HG02981 (cell line): ENCODE measurements around the gene CNTNAP2.

Experiments
- ATAC-seq: cut with Tn5 transposase; IDR thresholded peaks from one replicate; pipeline ENCODE4 v1.9.1; 2021; ENCODE audit warnings: mild to moderate bottlenecking, moderate library complexity; ENCODE audit not compliant: unreplicated experiment

CNTNAP2 gene

DNA sequence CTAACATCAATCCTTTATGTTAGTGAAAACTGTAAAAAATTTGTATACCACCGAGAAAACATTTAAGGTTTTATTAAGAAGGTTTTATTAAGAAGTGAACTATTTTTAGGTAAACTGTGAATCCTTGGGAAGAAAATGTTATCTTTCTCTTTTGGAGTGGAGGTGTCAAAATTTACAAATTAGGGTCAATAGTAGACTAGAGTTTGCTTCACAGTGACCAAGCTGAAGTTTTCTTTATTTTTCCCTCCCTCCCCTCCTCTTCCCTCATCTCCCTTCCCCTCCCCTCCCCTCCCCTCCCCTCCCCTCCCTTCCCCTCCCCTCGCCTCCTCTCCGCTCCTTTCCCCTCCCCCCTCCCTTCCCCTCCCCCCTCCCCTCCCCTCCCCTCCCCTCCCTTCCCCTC is 168.8 kb downstream of the CNTNAP2 start:
- ATAC-seq, result no peak

DNA sequence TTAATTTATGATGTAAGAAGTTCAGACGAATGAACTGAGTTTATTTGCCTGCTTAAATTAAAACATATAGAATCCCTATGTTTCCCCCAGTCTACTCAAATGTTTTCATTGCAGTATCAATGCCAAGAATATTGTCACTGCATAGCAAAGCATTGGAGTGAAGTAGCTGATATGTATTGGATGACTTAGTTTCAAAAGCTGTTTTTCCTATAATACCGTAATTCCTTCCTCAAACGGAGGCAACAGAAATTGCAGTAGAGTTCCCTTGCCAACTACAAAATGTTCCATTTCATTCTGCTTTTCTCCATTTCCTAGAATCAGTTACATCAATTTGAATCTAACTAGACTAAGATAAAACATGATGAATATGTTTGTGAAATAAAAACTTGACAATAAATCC is 174.1 kb downstream of the CNTNAP2 start:
- no peak for ATAC-seq

DNA sequence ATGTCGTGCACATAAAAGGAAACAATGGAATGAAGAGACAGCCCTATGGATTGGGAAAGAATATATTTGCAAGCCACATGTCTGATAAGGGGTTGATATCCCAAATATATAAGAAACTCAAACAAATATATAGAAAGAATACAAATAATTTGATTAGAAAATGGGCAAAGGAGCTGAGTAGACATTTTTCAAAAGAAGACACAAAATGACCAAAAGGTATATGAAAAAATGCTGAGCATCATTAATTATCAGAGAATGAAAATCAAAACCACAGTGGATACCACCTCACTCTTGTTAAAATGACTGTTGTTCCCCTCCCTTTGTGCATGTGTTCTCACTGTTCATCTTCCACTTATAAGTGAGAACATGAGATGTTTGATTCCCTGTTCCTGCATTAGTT is 175.3 kb downstream of the CNTNAP2 start:
- no peak for ATAC-seq

DNA sequence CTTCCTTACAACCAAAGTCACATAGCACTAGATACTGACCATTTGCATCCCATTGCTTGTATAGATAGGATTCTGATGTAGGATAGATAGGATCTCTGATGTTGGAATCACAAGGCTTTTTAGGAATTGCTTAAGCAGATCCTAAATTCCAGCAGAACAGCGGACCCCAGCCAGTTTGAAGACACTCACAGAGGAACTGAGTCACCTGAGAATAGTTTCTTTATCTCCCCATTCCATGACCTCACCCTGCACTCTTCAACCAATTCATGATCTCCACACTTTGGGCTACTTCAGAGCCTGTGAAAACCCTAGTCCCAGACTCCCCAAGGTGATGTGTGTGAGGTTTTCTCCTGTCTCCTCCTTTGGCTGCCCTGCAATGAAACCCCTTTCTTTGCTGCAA is 179.4 kb downstream of the CNTNAP2 start:
- no peak for ATAC-seq

DNA sequence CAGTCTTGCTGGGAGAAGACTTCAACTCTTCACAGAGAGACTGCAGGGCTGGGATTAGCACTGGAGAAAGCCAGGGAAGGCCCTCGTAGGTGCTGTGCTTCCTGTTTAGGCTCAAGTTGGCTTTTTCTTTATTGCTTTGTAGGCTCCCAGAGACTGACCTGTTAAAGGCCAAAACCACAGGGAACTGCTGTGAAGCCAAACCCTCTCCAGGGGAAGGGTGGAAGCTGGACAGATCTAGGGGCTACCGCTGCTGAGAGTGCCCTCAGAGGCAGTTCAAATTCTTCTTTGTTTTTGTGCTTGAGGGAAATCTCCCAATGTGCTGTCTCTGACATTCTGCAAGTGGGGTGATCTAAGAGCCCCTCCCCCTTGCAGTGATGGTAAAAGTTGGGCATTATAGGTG is 198.4 kb downstream of the CNTNAP2 start:
- ATAC-seq, result no peak

DNA sequence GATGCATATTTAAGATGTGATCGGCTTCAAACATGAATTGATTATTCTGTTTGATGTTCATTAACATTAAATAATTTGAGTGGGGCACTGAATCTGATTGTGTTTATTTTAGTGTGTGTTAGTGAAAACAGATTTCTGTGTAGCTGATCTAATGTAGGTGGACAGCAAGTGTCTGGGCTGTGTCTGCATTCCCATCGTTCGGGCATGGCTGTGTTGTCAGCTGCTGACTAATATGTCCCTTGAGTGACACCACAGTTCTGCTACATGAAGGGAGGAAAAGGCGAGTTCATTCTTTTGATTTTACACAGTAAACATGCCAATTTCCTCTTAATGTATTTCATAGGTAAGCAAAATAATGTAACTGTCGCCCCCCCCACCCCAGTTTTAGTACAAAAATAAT is 203.0 kb downstream of the CNTNAP2 start:
- ATAC-seq, result no peak

DNA sequence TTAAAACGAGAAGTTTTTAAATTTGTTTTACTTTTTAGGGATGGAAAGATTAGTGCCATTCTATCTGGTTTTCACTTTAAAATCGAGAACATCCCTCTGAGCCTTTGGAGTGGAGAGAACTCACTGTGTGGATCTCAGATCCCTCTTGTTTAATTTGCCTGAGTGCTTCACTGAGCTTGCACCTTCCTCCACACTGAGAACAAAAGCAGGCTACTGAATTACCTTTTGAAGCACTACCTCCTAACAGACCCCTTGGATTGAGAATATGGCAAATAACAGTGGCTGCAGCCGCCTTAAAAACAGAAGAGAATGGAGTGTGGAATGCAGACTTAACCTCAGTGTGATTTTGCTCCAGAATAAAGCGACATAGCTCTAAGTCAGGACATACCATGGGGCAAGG is 204.7 kb downstream of the CNTNAP2 start:
- ATAC-seq, result no peak

DNA sequence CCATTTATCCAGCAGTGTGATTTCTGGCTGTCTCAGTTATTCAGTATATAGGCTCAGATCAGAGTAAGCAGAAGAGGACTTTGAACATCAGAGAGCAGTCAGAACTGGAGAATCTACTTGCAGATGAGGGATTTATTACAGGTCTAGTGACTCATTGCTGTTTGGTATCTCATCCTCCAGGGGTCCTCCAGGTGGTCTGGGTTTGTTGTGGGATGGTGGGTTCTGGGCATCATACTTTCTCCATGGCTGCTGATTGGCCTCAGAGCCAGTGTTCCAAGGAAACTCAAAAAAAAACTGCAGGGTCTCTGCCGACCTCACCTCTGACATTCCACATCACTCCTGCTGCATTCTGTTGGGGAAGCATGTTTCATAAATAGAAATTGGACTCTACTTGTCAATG is 214.8 kb downstream of the CNTNAP2 start:
- ATAC-seq, result no peak

DNA sequence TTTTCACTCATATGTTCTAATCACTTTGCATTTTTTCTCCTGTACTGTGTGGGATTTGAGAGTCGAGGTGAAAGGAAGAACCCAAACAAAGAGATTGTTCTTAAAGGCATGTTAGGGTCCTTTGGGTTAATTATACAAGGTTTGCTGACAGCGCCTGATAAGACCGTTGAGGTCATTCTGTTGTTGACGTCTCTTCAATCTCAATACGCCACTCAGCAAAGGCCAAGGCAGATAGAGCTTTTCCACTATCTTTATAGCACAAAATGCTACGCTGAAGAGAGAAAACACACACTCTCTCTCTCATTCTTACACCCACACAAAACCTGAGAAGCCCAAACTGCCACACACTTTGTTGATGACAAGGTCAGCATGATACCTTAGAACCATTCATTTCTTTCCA is 228.7 kb downstream of the CNTNAP2 start:
- ATAC-seq, result no peak

DNA sequence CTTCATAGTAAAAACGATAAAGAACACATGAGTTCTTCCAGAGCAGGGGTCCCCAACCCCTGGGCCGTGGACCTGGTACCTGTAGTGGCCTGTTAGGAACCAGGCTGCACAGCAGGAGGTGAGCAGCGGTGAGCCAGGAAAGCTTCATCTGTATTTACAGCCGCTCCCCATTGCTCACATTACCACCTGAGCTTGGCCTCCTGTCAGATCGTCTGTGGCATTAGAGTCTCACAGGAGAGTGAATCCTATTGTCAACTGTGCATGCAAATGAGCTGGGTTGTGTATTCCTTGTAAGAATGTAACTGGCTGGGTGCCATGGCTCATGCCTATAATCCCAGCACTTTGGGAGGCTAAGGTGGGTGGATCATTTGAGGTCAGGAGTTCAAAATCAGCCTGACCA is 229.5 kb downstream of the CNTNAP2 start:
- ATAC-seq, result no peak

DNA sequence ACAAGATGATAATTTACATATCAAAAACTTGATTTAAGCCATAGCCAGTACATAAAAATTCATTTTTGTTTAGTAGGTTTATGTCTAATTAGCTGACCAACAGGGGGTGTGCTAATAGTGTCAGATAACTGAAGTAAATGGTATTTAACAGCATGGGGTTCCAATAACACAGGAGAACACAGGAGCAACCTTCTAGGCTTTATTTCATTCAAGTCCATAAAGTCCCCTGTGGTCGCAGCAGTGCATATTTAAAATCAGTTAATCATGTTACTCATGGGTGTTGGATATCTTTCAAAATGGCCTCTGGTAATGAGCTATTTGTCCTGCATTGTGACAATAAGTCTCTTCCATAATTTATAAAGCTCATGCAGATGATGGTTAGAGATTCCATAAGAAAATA is 238.6 kb downstream of the CNTNAP2 start:
- ATAC-seq, result no peak

DNA sequence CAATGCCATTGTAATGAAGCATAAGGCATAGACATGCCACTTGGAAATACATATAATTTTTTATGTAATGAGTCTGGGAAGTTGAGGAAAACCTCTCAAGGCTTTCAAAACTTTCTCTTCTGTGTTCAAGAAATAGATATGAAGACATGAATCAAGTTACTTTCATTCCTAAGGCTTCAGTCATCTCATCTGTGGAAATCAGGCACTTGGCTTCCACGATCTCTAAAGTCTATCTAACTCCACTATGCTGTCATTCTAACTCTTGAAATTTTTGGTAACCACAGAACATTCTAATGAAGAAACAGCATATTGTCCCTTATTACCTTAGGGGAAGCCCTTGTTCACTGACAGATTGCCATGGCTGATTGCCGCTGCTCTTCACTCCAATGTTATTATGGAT is 242.6 kb downstream of the CNTNAP2 start:
- ATAC-seq, result no peak

DNA sequence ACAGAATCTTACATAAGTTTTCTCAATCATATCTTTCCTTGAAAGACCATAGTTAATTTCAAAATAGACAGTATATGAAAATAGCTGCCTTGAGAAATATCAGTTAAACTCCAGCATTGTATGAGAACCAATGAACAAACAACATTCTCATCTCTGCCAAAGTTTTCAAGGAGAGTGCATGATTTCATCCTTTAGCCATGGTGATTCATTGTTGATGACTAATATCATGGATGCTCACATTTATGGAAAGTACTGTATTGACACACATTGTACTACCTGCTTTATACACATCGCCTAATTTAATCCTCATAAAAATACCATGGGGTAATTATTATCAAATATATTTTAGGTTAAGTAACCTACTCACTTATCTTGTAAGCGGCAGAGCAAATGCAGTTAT is 250.3 kb downstream of the CNTNAP2 start:
- no peak for ATAC-seq

DNA sequence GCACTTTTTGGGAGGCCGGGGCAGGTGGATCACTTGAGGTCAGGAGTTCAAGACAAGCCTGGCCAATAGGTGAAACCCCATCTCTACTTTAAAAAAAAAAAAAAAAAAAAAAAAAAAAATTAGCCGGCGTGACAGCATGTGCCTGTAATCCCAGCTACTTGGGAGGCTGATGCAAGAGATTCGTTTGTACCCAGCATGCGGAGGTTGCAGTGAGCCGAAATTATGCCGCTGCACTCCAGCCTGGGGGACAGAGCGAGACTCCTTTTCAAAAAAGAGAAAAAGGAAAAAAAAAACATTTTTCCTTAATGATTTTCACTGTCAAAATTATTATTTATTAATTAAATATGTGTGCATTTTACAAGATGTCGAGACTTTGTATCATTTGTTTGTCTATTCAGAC is 253.6 kb downstream of the CNTNAP2 start:
- no peak for ATAC-seq

DNA sequence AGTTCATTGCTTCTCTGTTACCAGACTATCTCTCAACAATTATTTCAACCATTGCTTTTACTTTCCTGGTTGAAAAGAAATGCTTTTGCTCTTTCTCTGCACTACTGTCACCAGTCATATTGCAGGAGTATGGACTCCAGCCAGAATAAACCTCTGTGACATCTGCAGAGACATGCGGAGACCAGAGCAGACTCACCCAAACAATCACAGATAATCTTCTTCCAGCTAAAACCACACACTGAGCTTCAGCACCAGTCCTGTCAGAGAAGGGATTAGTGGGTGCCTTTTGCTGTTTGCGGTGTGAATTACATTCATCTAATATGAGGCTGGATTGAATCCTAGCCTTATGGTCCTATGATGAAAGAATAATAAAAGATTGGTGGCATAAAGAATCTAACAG is 258.6 kb downstream of the CNTNAP2 start:
- no peak for ATAC-seq

DNA sequence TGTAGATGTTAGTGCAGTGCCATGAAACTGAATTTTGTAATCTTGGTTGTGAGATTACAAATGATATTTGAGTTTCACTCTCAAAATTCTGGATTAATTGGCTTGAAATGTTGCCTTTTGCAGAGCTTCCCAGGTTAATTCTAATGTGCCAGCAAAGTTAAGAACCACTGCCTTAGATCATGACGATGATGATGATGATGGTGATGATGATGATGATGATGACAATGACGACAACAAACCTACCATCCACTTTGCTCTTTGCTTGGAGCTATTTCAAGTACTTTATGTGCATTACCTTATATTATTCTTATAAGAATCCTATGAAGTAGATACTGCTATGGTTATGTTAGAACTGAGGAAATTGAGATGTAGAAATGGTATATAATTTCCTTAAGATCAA is 261.6 kb downstream of the CNTNAP2 start:
- ATAC-seq, result no peak

DNA sequence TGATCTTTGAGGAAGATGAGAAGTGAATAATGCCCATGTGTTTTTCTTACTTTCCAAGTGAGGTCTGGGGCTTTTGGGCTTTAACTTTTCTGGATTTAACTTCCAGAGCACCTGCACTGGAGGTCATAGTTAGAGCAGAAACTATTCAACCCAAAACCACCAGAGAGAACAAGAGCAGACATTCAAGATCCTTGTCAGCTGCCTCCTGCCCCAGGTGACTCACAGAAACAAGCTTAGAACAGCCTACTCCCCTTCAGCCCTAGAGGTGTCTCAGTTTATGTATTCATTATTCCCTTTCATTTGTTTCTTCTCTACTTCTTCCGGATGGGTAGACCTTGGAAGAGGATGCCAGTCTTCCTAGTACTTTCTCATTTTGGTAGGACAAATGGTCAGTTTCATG is 270.5 kb downstream of the CNTNAP2 start:
- ATAC-seq, result no peak

DNA sequence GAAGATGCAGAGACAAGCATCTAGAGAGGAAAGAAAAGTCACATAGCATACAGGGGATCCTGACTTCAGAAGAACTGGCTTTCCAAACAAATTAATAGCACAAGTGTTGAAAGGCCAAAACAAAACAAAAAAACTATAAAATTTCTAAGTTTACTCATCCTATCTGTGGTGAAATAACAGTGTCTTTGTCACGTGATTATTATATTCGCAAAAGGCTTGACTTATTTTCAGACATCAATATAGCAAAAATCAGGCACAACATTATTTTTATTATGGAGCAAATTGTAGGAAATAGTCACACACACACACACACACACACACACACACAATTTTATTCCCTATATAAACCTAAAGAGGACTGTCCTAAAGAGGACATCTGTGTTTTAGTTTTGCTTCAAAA is 272.3 kb downstream of the CNTNAP2 start:
- no peak for ATAC-seq

DNA sequence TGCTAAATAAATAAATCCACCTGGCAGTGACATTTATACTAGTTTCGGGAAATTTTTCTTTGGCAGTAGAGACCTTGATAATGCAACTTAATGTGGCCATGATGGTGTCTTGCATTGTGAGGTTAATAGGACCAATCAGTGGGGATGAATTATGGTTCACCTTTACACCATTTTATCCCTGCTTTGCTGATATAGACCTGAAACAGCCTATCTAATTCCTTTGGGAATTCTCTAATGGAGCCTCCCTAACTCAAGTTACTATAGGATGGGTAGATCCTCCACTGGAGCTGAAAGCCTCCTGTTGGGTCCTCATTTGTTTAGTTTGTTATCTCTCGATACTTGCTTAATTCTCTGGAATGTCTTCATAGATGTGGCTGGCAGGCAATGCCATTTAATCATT is 276.7 kb downstream of the CNTNAP2 start:
- no peak for ATAC-seq

DNA sequence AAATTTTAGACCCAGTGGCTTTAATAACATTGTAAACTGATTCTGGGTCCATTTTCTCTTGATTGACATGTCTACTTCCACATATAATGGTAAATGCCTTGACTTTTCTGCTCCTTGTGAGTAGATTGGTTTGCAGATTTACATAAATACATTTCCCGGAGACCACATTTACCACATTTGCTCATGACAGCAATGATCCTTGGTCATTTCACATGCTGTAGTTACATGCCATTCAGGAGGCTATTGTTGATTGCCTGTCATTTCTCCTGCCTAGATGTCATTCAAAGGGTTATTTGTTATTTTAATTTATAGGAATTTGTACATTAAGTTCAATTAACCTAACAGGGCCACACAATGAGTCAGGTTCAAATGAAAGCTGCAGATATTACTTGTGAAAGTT is 280.5 kb downstream of the CNTNAP2 start:
- no peak for ATAC-seq

DNA sequence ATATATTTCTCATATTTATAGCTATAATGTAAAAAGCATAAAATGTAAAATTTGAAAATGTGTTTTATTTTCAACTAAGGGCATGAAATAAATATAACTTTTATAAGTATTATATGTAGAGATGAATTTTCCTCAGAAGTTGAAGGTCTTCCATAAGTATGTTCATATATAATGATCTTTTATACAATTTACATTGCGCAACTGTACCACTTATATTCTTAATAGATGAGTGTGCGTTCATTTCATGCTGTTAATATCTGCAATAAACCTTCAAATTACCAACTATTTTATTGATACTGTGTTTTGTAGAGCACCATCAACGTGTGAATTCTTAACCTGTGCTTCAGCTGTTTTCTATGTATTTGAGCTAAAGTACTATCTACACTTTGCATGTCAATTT is 285.3 kb downstream of the CNTNAP2 start:
- no peak for ATAC-seq

DNA sequence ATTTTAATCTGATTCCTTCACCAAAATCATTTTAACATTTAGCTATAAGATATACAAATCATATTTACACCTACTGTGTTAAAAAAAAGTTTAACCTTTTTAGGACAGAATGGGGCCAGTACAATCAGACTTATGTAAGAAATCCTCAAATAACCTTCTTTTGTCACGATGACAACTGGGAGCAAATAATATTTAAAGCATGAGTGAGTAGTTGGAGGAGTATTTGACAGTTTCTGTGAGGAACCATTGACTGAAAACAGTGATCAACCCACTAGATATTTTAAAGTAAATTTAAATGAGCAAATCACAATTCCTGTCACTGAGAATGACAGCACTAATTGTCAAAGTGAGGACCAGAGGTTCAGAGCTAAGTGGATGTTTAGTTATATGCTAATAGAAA is 289.1 kb downstream of the CNTNAP2 start:
- no peak for ATAC-seq

DNA sequence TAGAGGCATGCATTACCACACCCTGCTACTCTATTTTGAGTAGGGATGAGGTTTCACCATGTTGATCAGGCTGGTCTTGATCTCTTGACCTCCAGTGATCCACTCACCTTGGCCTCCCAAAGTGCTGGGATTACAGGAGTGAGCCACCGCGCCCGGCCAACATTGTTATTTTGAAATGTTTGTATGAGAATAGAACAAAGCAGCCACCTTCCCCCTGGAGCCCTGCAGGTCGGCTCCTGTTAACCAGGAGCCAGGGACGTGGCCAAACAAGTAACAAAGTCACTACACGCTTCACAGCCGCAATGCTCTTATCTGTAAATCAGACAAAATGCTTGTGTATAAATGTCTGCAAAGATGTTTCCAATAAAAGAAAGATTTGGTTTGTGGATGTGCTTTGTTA is 295.4 kb downstream of the CNTNAP2 start:
- no peak for ATAC-seq

DNA sequence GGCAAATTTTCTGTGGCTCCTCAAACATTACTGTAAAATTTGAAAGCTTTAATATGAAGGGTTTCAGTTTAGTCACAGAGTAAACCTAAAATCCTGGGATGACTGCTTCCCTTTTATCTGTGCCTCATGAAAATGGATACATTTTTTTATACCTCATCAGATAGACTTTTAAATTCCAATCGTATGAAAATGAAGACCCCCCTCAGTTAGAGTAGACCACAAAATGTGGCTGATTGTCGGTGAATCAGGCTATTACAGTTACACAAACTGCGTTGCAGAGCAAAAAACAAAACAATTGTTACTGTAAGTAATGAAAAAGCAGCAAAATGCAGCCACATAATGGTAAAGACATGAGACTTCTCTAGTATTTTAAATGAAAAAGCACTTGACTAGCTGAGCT is 296.2 kb downstream of the CNTNAP2 start:
- ATAC-seq, result no peak
